GM12891 (cell line): Measurements from ENCODE around the gene SLC25A44.
"Not testable (repeated sequence)": the region's sequence is repeated elsewhere in the genome, so short reads cannot be mapped to it uniquely, and the experiment has no call there.

Experiments
- POLR2AphosphoS5 ChIP-seq: IDR thresholded peaks from 2 replicates; pipeline ENCODE4 v1.6.1; 2011; ENCODE audit warnings: low read depth, low read length, control low read depth
- TAF1 ChIP-seq: IDR thresholded peaks from 2 replicates; pipeline ENCODE4 v1.6.1; 2011; ENCODE audit warnings: low read depth, low read length, control low read depth

DNA sequence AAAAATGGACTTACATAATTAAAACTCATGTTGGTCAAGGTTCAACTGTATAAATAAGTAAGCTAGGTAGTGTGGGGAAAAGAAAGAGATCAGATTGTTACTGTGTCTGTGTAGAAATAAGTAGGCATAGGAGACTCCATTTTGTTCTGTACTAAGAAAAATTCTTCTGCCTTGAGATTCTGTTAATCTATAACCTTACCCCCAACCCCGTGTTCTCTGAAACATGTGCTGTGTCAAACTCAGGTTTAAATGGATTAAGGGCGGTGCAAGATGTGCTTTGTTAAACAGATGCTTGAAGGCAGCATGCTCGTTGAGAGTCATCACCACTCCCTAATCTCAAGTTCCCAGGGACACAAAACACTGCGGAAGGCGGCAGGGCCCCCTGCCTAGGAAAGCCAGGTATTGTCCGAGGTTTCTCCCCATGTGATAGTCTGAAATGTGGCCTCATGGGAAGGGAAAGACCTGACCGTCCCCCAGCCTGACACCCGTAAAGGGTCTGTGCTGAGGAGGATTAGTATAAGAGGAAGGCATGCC, 12.4 kb upstream of the SLC25A44 start:
- TF ChIP-seq POLR2AphosphoS5, TAF1: not testable (repeated sequence)
